HG03095 (cell line): Measurements from ENCODE around the gene EML2.
"Not testable (repeated sequence)": the region's sequence is repeated elsewhere in the genome, so short reads cannot be mapped to it uniquely, and the experiment has no call there.

Experiments
- ATAC-seq: cut with Tn5 transposase; IDR thresholded peaks from one replicate; pipeline ENCODE4 v1.9.1; 2021; ENCODE audit warnings: moderate library complexity; ENCODE audit not compliant: unreplicated experiment

Gene EML2

DNA sequence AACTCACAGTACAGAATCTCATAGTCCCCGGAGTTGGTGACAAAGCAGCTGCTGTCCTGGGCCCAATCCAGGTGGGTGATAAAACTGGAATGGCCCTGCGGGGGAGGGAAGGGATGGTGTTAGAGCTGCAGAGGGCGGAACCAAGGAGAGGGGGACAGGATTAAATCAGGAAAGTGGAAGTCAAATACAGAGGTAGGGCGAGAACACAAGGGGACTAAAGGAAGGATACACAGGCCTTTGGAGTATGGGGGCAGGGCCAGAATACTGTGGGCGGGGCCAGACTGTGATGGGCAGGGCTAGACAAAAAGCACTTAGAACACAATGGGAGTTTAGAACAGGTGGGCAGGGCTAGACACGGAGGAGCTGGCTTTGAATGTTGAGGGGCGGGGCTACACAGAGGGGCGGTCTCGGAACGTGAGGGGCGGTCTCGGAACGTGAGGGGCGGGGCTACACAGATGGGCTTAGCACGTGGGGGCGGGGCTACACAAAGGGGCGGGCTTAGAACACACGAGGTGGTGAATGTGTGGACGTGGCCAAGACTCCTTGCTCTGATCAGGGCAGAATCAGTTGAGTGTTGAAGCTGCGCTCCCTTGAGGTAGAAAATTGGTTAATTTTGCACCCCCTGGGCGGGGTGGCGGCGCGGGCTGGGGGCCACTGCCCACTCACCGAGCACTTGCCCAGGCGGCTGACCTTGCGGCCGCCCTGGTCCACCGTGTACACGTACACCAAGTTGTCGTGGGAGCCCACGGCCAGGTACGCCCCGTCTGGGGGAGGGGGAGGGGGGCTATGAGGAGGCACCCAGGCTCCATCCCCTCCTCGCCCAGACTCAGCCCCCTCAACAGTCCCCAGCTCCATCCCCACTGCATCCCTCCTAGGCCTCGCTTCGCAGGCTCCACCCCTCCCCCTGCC, 23.1 kb downstream of the EML2 start:
- no peak for ATAC-seq

GRCh38 chr19:45615056-45615455, 24.1 kb downstream of the EML2 start:
- not testable (repeated sequence) for ATAC-seq

DNA sequence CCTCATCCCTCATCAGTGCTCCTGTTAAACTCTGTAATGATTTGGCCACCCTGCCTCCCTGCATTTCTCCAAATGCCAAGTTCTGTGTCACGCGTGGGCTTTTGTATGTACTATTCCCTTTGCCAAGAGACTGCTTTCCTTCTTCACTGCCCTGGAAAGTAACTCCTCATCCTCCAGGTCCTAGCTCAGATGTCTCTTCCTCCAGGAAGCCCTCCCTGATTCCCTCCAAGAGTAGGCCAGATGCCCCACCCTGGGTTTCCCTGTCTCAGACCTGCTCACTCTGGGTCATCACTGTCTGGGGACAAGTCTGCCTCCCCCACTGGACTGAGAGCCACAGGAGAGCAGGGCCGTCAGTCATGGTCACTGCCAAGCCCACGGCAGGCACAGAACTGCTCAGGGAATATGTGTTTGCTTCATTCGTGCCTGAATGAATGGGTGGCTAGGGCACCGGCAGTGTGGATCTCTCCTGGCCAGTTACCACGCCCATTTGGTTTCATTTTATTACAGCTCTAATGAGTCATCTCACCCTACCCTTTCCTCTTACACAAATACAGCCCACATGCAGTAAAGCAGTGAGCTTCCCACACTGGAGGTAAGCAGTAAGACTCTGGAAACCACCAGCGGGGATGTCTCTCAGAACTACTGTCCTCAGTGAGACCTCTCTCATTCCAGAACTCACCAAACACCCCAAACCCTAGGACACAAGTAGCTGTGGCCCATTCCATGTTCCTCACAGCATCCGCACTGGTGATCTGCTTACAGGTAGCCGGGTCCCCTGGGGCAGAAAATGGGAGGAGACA, 25.1 kb downstream of the EML2 start:
- ATAC-seq, result no peak

DNA sequence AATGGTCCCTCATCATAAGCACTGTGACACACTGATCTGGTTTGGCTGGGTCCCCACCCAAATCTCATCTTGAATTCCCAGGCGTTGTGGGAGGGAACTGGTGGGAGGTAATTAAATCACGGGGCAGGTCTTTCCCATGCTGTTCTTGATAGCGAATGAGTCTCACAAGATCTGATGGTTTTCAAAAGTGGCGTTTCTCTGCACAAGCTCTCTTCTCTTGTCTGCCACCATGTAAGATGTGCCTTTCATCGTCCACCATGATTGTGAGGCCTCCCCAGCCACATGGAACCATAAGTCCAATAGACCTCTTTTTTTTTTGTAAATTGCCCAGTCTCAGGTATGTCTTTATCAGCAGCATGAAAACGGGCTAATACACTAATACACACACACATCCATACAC, 30.2 kb downstream of the EML2 start:
- ATAC-seq, result no peak

DNA sequence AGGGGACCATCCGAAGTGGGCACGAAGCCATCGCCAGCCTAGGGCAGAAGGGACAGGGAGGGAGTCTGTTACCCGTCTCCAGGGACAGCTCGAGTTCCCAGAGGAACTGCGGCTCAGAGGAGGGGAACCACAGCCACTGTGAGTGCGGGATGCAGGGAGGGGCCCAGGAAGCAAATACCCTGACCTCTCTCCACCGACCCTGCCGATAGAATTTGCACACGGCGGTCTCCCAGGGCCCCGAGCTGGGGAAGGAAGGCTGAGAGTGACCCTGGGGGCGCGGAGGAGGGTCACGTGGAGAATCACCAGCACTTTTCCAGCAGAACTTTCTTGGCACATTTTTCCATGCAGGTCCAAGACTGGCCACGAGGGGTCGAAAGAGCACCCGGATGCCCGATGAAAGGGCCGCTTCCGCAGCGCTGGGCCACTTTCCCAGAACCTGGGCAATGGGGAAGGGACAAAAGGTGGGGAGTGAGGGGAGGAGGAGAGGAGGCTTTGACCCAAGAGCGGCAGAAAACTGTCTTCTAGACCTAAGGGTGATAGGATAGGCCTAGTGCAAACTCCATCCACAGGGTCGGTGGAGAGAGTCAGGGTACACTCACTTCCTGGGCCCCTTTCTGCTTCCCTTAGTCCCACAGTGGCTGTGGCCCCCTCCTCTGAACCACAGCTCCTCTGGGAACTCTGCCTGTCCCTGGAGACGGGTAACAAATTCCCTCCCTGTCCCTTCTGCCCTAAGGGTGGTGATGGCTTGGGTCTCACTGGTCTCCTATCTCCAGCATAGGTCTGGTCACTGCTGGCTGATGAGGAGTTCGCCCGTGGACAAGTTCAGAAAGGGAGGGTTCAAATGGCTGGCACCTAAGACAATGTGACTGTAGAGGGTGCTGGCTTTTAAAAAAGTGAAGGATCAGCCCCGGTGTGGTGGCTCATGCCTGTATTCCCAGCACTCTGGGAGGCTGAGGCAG, 31.8 kb downstream of the EML2 start:
- ATAC-seq, result no peak

DNA sequence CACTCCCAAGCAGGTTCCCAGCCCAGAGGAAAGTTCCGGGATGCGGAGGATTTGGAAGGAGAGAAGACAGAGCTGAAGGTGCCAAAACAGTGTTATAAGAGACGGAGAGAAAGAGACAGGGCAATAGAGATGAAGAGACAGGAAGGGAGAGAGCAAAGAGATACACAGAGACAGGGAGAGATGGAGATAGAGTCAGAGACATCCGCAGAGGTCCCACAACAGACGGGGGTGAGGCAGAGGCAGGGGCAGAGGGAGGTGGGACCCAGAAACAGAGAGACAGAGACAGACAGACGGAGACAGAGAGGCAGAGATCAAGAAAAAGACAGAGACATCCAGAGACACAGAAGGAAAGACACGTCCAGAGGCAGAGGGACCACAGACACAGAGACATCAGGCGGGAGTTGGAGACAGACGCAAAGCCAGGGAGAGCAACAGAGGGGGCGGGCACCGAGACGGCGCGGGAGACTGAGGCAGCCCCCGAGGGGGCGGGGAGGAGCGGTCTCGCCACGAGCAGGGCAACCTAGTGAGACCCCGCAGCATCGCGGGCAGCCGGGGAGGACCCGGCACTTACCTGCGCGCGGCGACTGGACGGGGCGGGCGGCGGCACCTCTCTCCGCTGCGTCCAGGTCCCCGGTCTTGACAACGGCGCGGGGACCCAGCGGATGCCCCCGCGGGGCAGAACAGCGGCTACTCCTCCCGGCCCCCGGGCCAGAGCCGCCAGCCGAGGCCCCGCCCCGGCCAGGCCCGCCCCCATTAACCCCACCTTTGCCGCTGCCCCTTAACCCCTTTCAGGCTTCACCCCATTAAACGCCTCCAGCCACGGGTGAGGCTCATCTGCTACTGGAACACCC, 37.4 kb downstream of the EML2 start, which contains the start of gene GPR4:
TSS of gene GPR4 (minus strand) at position 689 of the 851 bp plus-strand sequence. CDS start 10,346 bp downstream, outside the sequence.
- no peak for ATAC-seq

- ATAC-seq, result no peak
These were observed 38.1 kb downstream of the EML2 start for GRCh38 chr19:45601115-45601514.

- no peak for ATAC-seq
These were observed 38.8 kb downstream of the EML2 start for GRCh38 chr19:45600340-45600885.

- no peak for ATAC-seq
These were observed 39.9 kb downstream of the EML2 start for GRCh38 chr19:45599286-45599685.

DNA sequence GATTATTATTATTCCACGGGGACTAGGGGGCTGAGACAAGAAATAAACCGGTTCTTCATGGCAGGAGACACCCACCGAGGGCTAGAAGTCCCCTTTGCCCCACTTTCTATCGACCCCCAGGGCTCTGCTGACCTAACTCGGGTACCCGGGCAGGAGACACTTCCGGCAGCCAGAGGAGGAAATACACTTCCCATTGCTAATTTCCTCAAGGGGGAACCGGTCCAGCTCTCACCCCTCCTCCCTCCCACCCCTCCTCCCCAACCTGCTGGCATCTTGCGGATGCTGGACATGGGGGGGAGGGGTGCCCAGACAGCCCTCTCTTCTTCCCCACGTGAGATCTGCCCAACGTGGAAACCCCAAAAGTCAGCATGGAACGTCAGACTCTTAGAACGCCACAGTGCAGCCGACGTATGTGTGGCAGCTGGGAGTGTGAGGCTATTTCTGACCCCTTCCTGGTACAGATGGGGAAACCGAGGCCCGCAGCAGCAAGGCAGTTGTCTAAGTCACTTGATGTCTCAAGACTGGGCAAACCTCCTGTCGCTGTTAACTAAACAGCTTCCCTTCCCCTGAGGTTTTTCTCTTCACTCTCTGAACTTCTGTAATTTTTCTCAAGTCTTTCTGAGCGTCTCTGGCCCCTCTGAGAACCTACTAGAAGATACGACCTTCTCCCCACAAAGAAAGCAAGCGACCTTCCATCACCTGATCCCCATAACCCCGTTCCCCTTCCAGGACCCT, 40.8 kb downstream of the EML2 start:
- no peak for ATAC-seq

GRCh38 chr19:45597425-45598111, 41.6 kb downstream of the EML2 start:
- ATAC-seq, result no peak

GRCh38 chr19:45595814-45596213, 43.4 kb downstream of the EML2 start:
- no peak for ATAC-seq

DNA sequence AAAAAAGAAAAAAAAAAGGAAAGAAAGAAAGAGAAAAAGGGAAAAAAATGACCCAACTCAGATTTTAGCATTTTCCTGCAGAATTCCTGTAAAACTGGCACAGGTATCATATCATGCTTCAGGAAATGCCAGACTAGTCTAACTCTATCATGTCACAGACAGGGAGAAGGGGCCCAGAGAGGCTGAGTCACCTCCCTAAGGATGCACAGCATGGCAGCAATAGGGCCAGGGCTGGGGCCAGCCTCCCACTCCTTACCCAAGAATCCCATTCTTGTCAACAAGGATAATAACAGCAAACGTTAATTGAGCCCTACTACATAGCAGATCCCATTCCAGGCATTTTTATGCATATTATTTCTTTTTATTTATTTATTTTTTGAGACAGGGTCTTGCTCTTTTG, 45.7 kb downstream of the EML2 start:
- ATAC-seq, result no peak

- ATAC-seq, result no peak
These were observed 46.8 kb downstream of the EML2 start for GRCh38 chr19:45592366-45592765.

DNA sequence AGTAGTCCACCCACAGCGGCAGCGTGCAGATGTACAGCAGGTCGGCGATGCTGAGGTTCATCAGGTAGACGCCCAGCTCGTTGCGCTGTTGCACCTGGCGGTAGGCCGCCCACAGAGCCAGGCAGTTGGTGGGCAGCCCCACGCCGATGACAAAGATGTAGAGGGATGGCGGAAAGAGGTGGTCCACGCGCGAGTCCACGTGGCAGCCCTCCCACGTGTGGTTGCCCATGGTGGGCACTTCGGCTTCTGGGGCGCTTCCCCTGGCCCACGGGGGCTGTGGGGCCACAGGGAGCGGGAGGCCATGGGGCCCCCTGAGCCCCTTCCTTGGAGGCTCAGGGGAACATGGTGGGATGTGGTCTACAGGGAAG, 47.6 kb downstream of the EML2 start:
- no peak for ATAC-seq

GRCh38 chr19:45591004-45591637, 48.1 kb downstream of the EML2 start:
- no peak for ATAC-seq

- ATAC-seq, result no peak
These were observed 48.7 kb downstream of the EML2 start for GRCh38 chr19:45590300-45591003.
